Measurements from ENCODE around the gene SHANK3.

SHANK3 gene

DNA sequence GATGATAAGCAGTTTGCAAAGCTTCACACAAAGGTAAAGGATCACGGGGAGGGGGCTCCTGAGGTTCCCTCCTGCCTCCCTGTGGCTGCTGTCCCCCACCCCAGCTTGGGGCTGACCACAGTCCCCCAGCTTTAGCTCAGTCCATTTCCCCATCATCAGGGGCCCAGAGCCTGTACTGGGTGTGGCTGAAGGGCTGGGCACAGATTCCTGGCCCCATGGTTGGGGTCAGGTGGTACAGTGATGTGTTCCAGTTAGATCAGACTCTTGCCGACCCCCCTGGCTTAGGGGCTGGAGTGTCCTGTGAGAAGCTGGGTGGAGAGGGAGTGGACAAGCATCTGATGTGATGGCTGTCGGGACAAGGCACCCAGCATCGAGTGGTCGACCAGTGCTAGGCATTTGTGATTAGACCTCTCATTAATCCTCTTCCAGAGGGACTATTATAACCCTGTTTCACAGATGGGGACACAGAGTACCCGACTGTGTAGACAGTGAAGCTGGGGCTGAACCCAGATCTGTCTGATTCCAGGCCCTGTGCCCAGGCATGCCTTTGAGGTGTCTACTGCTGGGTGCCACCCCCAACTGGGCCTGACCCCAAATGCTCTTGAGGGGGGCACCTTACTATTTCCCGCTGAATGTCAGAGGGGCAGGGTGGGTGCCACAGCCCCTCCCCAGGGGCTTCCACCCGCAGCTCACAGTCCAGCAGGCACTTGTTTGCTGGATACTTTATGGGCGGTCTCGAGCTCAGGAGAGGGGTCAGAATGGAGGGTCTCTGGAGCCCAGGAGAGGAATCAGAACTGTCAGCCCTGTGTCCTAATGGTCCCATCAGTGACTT is 4.3 kb downstream of the SHANK3 start:
- DNase-seq (ENCODE audit: extremely low read depth, insufficient read length), result no peak
- TF ChIP-seq, protein P1, sequence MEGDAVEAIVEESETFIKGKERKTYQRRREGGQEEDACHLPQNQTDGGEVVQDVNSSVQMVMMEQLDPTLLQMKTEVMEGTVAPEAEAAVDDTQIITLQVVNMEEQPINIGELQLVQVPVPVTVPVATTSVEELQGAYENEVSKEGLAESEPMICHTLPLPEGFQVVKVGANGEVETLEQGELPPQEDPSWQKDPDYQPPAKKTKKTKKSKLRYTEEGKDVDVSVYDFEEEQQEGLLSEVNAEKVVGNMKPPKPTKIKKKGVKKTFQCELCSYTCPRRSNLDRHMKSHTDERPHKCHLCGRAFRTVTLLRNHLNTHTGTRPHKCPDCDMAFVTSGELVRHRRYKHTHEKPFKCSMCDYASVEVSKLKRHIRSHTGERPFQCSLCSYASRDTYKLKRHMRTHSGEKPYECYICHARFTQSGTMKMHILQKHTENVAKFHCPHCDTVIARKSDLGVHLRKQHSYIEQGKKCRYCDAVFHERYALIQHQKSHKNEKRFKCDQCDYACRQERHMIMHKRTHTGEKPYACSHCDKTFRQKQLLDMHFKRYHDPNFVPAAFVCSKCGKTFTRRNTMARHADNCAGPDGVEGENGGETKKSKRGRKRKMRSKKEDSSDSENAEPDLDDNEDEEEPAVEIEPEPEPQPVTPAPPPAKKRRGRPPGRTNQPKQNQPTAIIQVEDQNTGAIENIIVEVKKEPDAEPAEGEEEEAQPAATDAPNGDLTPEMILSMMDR (IDR thresholded peaks at IDR 0.05; ENCODE audit: insufficient read depth, low read length, poor library complexity, severe bottlenecking), result no peak
- H3K27me3 ChIP-seq (replicated peaks; ENCODE audit: control insufficient read depth, insufficient read depth, low read length), result peaks cover 4% of the 10 kb centered on the region
- H3K36me3 ChIP-seq (ENCODE audit: control insufficient read depth, insufficient read depth, low read length), result no peaks in the 10 kb centered on the region
- H3K4me3 ChIP-seq (replicated peaks; ENCODE audit: low read depth, low read length), result no peak overlapping the region

DNA sequence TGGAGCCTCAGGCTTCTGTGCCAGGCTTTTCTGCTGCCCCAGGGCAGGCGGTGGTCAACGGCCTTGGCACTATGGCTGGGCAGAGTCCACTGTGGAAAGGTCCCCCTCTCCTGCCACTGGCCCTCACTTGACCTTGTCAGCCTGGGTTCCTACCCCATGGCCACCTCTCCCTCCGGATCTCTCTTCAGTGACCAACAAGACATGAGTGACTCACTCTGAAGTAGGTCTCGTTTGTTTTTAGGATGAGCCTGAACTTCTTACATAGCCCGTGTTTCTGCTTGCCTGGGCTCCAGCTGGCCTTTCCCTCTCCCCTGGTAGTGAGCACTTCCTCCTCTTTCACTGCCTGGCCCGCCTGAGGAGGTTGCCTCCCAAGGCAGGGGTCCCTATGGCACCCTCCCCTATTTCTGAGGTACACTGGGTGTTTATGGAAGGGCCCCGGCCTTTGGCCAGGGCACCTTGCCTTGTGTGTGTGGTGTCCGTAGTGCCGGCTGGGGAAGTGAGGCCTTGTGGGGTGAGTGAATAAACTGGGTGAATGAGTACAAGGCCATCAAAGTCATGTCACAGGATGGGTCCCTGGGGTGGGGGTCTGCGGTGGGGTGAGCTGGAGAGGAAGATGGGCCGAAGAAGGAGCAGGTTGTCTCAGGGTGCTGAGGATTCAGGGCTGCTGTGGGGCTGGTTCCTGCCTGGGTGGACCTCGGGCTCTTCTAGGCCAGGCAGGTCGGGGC is 5.0 kb downstream of the SHANK3 start:
- peaks cover 4% of the 10 kb centered on the region for H3K27me3 ChIP-seq (replicated peaks; ENCODE audit: control insufficient read depth, insufficient read depth, low read length)
- no peaks in the 10 kb centered on the region for H3K36me3 ChIP-seq (ENCODE audit: control insufficient read depth, insufficient read depth, low read length)
- TF ChIP-seq, protein P1 (IDR thresholded peaks at IDR 0.05; ENCODE audit: insufficient read depth, low read length, poor library complexity, severe bottlenecking), result no peak
- no peak for DNase-seq (ENCODE audit: extremely low read depth, insufficient read length)
- no peak overlapping the region for H3K4me3 ChIP-seq (replicated peaks; ENCODE audit: low read depth, low read length)

DNA sequence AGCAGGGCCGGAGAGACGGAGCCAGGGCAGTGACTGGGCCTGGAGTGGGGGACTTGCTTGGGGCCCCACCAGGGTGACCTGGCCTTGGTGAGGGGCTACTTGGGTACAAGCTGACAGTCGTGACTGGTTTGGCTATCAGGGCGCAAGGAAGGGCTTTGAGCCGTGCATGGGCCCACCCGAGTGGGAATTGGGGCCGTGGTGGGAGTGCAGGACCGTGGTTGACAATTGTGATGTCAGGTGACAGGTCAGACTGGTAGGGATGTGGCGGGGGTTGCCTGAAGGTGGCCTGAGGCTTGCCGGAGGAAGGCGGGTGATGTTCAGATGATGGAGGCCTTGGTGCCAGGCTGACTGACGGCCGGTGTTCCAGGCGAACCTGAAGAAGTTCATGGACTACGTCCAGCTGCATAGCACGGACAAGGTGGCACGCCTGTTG is 5.6 kb downstream of the SHANK3 start:
- no peak for DNase-seq (ENCODE audit: extremely low read depth, insufficient read length)
- Histone ChIP-seq H3K36me3 (ENCODE audit: control insufficient read depth, insufficient read depth, low read length) (no peaks in the 10 kb centered on the region), H3K27me3 (replicated peaks; ENCODE audit: control insufficient read depth, insufficient read depth, low read length) (peaks cover 4% of the 10 kb centered on the region), H3K4me3 (replicated peaks; ENCODE audit: low read depth, low read length) (no peak overlapping the region)
- TF ChIP-seq, protein P1 (IDR thresholded peaks at IDR 0.05; ENCODE audit: insufficient read depth, low read length, poor library complexity, severe bottlenecking), result no peak

DNA sequence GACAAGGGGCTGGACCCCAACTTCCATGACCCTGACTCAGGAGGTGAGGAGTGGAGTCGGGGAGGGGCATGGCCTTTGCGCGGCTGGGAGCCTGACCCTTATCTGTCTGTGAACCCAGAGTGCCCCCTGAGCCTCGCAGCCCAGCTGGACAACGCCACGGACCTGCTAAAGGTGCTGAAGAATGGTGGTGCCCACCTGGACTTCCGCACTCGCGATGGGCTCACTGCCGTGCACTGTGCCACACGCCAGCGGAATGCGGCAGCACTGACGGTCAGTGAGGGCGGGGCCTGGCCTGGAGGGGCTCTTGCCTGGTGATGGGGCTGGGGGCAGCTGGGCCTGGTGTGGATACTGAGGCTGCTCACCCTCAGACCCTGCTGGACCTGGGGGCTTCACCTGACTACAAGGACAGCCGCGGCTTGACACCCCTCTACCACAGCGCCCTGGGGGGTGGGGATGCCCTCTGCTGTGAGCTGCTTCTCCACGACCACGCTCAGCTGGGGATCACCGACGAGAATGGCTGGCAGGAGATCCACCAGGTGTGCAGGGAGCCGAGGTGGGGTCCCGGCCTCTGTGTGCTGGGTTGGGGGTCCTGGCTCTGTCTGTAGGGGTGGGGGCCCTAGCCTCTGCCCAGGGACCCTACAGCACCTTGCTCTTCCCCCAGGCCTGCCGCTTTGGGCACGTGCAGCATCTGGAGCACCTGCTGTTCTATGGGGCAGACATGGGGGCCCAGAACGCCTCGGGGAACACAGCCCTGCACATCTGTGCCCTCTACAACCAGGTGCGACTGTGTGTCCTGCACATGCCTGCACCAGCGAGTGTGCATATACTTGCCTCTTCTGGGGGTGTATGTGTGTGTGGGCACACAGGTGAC is 6.3 kb downstream of the SHANK3 start:
- TF ChIP-seq, protein P1 (IDR thresholded peaks at IDR 0.05; ENCODE audit: insufficient read depth, low read length, poor library complexity, severe bottlenecking), result no peak
- no peak for DNase-seq (ENCODE audit: extremely low read depth, insufficient read length)
- Histone ChIP-seq H3K4me3 (replicated peaks; ENCODE audit: low read depth, low read length) (no peak overlapping the region), H3K27me3 (replicated peaks; ENCODE audit: control insufficient read depth, insufficient read depth, low read length) (peaks cover 4% of the 10 kb centered on the region), H3K36me3 (ENCODE audit: control insufficient read depth, insufficient read depth, low read length) (no peaks in the 10 kb centered on the region)

DNA sequence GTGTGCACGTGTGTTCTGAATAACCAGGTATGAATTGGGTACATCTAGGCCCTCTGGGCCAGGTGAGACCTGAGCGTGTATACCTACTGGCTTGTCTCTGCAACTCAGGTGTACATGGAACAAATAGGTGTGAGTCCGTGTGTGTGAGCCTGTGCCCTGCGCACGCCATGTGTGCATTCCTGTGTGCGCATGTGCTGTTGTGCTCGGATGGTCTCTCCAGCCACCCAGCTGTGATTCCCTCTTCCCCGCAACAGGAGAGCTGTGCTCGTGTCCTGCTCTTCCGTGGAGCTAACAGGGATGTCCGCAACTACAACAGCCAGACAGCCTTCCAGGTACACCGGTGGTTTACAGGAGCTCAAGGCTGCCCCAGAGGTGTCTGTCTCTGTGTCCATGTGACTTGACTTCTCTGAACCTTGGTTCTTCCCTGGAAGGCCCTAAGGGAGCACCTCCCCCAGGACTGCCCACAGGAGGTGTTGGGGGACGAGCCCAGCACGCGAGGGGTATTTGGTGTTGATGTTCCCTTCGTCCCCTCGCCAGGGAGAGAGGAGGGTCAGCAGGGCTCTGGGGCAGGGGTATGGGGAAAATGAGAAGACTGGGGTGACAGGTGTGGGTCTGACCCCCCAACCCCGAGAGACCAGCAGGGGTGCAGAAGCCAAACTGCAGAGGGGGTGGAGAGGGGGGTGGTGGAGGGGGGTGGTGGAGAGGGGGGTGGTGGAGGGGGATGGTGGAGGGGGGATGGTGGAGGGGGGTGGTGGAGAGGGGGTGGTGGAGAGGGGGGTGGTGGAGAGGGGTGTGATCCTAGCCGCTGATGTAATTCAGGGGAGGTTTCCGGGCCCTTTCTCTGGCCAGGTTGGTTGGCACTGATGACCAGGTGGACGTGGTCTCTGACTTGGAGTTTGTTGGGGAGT is 10.7 kb downstream of the SHANK3 start:
- DNase-seq (ENCODE audit: extremely low read depth, insufficient read length), result no peak
- TF ChIP-seq, protein P1 (IDR thresholded peaks at IDR 0.05; ENCODE audit: insufficient read depth, low read length, poor library complexity, severe bottlenecking), result no peak

More for the DNA sequence above, 10.7 kb downstream of the SHANK3 start:
- no peaks in the 10 kb centered on the region; the same call in 1 of the 2 replicates for H3K27me3 ChIP-seq (replicated peaks; ENCODE audit: control insufficient read depth, insufficient read depth, low read length)
- no peaks in the 10 kb centered on the region for H3K36me3 ChIP-seq (ENCODE audit: control insufficient read depth, insufficient read depth, low read length)
- no peak overlapping the region for H3K4me3 ChIP-seq (replicated peaks; ENCODE audit: low read depth, low read length)
